C4-2B (cell line): ENCODE measurements around the gene ZBTB20.

Experiments
- ZFX ChIP-seq: fragments of 450-650 bp; IDR thresholded peaks from 2 replicates; pipeline ENCODE4 v1.6.1; 2017
- TF ChIP-seq, protein P1 (sequence below): fragments of 450-650 bp; conservative IDR thresholded peaks from 2 replicates; pipeline ENCODE4 v1.5.1; 2017; ENCODE audit warnings: mild to moderate bottlenecking

DNA sequence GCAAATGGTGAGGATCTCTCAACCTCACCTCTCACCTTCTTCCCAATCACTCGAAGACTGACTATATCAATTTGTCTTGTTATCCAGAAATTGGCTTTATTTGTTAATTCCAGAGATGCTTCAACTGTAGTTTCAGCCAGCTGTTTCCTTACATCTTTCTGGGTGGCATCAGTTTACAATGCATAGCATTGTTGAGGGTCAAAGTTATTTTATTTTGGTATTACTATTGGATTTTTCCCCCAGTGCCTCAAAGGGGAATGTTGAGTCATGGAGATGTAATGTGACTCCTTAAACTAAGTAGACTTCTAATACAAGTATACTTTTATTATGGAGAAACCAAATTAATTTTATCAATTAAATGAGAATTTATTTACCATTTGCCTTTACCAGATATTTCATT is 501.7 kb downstream of the ZBTB20 start:
- TF ChIP-seq, protein P1, sequence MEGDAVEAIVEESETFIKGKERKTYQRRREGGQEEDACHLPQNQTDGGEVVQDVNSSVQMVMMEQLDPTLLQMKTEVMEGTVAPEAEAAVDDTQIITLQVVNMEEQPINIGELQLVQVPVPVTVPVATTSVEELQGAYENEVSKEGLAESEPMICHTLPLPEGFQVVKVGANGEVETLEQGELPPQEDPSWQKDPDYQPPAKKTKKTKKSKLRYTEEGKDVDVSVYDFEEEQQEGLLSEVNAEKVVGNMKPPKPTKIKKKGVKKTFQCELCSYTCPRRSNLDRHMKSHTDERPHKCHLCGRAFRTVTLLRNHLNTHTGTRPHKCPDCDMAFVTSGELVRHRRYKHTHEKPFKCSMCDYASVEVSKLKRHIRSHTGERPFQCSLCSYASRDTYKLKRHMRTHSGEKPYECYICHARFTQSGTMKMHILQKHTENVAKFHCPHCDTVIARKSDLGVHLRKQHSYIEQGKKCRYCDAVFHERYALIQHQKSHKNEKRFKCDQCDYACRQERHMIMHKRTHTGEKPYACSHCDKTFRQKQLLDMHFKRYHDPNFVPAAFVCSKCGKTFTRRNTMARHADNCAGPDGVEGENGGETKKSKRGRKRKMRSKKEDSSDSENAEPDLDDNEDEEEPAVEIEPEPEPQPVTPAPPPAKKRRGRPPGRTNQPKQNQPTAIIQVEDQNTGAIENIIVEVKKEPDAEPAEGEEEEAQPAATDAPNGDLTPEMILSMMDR: no peak
- no peak for TF ChIP-seq ZFX
